ENCODE data around the gene SCN1A.

SCN1A gene

DNA sequence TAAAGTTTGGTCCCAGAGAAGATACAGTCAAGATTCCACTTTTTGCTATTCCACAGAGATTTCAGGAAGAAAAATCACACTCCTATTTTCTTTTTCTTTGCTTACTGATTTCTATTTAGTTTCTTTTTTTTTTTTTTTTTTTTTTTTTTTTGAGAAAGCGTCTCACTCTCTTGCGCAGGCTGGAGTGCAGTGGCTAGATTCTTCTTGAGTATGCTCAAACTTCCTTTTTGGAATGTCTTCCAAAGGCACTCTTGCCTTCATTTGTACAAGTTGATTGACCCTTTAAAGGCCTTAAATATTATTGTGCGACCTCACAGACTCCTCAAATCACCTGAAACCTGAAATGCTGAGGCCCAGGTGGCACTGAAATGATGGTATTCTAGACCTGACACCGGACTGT lies 9.6 kb downstream of the SCN1A start:
- no peak for DNase-seq (ENCODE audit: low spot score)
- ATAC-seq (ENCODE audit: low read depth), result no peak

DNA sequence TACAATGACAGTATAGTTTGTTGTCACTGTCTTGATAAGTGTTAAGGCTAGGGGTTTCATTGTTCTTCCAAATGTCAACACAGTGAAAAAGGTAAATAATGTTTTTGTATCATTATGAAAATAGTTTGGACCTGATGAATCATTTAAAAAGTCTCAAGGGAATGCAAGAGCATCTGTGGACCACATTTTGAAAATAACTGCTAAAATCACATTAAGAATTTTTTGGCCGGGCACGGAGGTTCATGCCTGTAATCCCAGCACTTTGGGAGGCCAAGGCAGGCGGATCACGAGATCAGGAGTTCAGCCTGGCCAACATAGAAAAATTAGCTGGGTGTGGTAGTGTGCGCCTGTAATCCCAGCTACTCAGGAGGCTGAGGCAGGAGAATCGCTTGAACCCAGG lies 10.3 kb downstream of the SCN1A start:
- H3K4me1 ChIP-seq (ENCODE audit: insufficient read depth, poor library complexity, severe bottlenecking), result no peaks in the 10 kb centered on the region
- no peak overlapping the region for H3K27ac ChIP-seq (ENCODE audit: poor library complexity, severe bottlenecking)
- TF ChIP-seq, protein P1, sequence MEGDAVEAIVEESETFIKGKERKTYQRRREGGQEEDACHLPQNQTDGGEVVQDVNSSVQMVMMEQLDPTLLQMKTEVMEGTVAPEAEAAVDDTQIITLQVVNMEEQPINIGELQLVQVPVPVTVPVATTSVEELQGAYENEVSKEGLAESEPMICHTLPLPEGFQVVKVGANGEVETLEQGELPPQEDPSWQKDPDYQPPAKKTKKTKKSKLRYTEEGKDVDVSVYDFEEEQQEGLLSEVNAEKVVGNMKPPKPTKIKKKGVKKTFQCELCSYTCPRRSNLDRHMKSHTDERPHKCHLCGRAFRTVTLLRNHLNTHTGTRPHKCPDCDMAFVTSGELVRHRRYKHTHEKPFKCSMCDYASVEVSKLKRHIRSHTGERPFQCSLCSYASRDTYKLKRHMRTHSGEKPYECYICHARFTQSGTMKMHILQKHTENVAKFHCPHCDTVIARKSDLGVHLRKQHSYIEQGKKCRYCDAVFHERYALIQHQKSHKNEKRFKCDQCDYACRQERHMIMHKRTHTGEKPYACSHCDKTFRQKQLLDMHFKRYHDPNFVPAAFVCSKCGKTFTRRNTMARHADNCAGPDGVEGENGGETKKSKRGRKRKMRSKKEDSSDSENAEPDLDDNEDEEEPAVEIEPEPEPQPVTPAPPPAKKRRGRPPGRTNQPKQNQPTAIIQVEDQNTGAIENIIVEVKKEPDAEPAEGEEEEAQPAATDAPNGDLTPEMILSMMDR (IDR thresholded peaks at IDR 0.05; ENCODE audit: poor library complexity, severe bottlenecking), result no peak
- H3K4me3 ChIP-seq (ENCODE audit: severe bottlenecking), result no peak overlapping the region
- ATAC-seq (ENCODE audit: low read depth), result no peak
- no peak for DNase-seq (ENCODE audit: low spot score)
- H3K27me3 ChIP-seq (ENCODE audit: insufficient read depth, poor library complexity, severe bottlenecking), result no peaks in the 10 kb centered on the region
- H3K9me3 ChIP-seq (ENCODE audit: severe bottlenecking), result no peaks in the 10 kb centered on the region
- no peaks in the 10 kb centered on the region for H3K36me3 ChIP-seq (ENCODE audit: low read depth)

More for the DNA sequence above, 9.6 kb downstream of the SCN1A start:
- Histone ChIP-seq H3K36me3 (ENCODE audit: low read depth) (no peaks in the 10 kb centered on the region), H3K4me1 (ENCODE audit: insufficient read depth, poor library complexity, severe bottlenecking) (no peaks in the 10 kb centered on the region), H3K27ac (ENCODE audit: poor library complexity, severe bottlenecking) (no peak overlapping the region), H3K4me3 (ENCODE audit: severe bottlenecking) (no peak overlapping the region), H3K27me3 (ENCODE audit: insufficient read depth, poor library complexity, severe bottlenecking) (no peaks in the 10 kb centered on the region), H3K9me3 (ENCODE audit: severe bottlenecking) (no peaks in the 10 kb centered on the region)
- TF ChIP-seq, protein P1 (IDR thresholded peaks at IDR 0.05; ENCODE audit: poor library complexity, severe bottlenecking), result no peak

DNA sequence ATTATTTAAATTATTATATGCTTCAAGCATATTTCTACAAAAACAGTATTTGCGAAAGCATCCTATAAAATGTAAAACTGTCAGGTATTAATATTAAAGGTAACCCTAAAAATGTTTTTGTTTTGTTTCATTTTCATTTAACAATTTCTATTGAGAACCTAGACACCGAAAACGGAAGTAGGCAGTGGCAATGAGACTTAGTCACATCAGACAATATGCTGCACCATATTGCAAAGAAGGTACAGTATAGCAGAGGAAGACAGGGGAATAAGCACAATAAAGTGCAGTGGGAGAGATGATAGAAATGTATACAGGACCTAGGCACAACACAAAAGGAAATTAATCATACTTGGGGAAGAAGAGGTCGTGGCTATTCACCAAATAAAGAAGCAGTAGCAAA lies 12.2 kb downstream of the SCN1A start:
- no peaks in the 10 kb centered on the region for H3K9me3 ChIP-seq (ENCODE audit: severe bottlenecking)
- ATAC-seq (ENCODE audit: low read depth), result no peak

DNA sequence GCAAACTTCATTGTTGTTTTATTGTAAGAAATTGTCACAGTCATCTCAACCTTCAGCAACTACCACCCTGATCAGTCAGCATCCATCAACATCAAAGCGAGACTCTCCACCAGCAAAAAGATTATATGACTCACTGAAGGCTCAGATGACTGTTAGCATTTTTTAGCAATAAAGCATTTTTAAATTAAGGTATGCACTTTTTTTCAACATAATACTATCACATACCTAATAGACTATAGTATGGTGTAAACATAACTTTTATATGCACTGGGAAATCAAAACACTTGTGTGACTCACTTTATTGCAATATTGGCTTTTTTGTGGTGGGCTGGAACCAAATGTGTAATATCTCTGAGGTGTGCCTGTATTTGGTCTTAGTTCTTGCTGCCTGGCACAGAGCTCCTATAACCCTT lies 15.6 kb downstream of the SCN1A start:
- TF ChIP-seq, protein P1 (IDR thresholded peaks at IDR 0.05; ENCODE audit: poor library complexity, severe bottlenecking), result no peak
- Histone ChIP-seq H3K4me1 (ENCODE audit: insufficient read depth, poor library complexity, severe bottlenecking) (peaks cover 3% of the 10 kb centered on the region), H3K27me3 (ENCODE audit: insufficient read depth, poor library complexity, severe bottlenecking) (no peaks in the 10 kb centered on the region), H3K27ac (ENCODE audit: poor library complexity, severe bottlenecking) (no peak overlapping the region), H3K36me3 (ENCODE audit: low read depth) (no peaks in the 10 kb centered on the region), H3K9me3 (ENCODE audit: severe bottlenecking) (no peaks in the 10 kb centered on the region), H3K4me3 (ENCODE audit: severe bottlenecking) (no peak overlapping the region)
- DNase-seq (ENCODE audit: low spot score), result no peak
- peak; percentile 87 for ATAC-seq (ENCODE audit: low read depth)

More for the DNA sequence above, 12.2 kb downstream of the SCN1A start:
- Histone ChIP-seq H3K4me1 (ENCODE audit: insufficient read depth, poor library complexity, severe bottlenecking) (peaks cover 3% of the 10 kb centered on the region), H3K27ac (ENCODE audit: poor library complexity, severe bottlenecking) (no peak overlapping the region), H3K4me3 (ENCODE audit: severe bottlenecking) (no peak overlapping the region), H3K27me3 (ENCODE audit: insufficient read depth, poor library complexity, severe bottlenecking) (no peaks in the 10 kb centered on the region), H3K36me3 (ENCODE audit: low read depth) (no peaks in the 10 kb centered on the region)
- no peak for DNase-seq (ENCODE audit: low spot score)
- TF ChIP-seq, protein P1 (IDR thresholded peaks at IDR 0.05; ENCODE audit: poor library complexity, severe bottlenecking), result no peak

DNA sequence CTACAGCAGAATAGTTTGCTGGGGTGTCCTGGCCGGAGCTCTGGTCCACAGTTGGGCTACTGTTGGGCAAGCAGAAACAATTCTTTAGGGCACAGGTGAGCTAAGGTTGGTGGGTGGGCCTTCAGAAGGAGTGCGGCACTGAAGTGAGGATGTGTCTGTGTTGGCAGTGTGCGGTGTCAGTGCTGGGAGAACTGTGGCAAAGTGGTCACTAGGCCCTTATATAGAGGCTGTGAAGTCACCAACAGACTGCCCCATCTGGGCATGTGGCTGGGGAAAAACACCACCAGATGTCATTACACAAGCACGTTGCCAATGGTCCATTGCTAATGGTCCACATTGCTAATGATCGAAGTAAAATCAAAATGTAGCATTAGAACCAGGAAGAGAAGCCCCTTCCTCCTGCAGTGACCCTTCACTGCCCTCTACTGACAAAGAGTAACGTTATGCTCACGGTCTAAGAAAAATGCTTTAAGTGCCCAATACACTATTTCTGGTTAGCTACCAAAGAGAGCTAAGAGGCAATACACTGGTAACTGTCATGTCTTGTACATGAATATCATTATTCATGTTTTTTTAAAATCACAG lies 21.3 kb downstream of the SCN1A start:
- H3K4me3 ChIP-seq (ENCODE audit: severe bottlenecking), result no peak overlapping the region

More for the DNA sequence above, 21.3 kb downstream of the SCN1A start:
- no peaks in the 10 kb centered on the region for H3K9me3 ChIP-seq (ENCODE audit: severe bottlenecking)
- DNase-seq (ENCODE audit: low spot score) (no peak), ATAC-seq (ENCODE audit: low read depth) (no peak)
- TF ChIP-seq, protein P1 (IDR thresholded peaks at IDR 0.05; ENCODE audit: poor library complexity, severe bottlenecking), result peak; percentile 31
- no peaks in the 10 kb centered on the region for H3K27me3 ChIP-seq (ENCODE audit: insufficient read depth, poor library complexity, severe bottlenecking)
- no peaks in the 10 kb centered on the region for H3K4me1 ChIP-seq (ENCODE audit: insufficient read depth, poor library complexity, severe bottlenecking)
- H3K36me3 ChIP-seq (ENCODE audit: low read depth), result no peaks in the 10 kb centered on the region
- H3K27ac ChIP-seq (ENCODE audit: poor library complexity, severe bottlenecking), result no peak overlapping the region

Data from RWPE2 (cell line).